ENCODE data around the gene TNIP1. TPM values are rescaled to one million over a fixed set of nuclear protein-coding genes. Genes with fewer than 3 reads are reported as not detected.

TNIP1 gene
- total and polyA plus RNA-seq, 2 donors = 49.9 to 54.7 TPM

GRCh38 chr5:151092762-151093161, 11.9 kb upstream of the TNIP1 start:
- no peak for DNase-seq (ENCODE audit: low read depth in 6 of 9, low spot score in 9 of 9)
- no peaks in the 10 kb centered on the region for H3K9me3 ChIP-seq (ENCODE audit: control insufficient read depth in 2 of 2, insufficient read depth in 1 of 2, low read length in 1 of 2)
- peaks cover 4 to 6% of the 10 kb centered on the region in 2 donors for H3K36me3 ChIP-seq (ENCODE audit: control insufficient read depth in 2 of 2, insufficient read depth in 2 of 2, low read length in 1 of 2)
- H3K4me1 ChIP-seq (ENCODE audit: control insufficient read depth in 2 of 2, insufficient read depth in 2 of 2, low read length in 2 of 2) = peaks cover 9 to 34% of the 10 kb centered on the region in 2 donors
- H3K27me3 ChIP-seq (ENCODE audit: control insufficient read depth in 2 of 2, insufficient read depth in 1 of 2, low read length in 1 of 2) = no peaks in the 10 kb centered on the region
- 96% methylated on average over 2 of the region's 2 CpGs for WGBS
- H3K27ac ChIP-seq (ENCODE audit: low read depth in 1 of 2, low read length in 1 of 2) = no peak overlapping the region
- no peak overlapping the region for H3K4me3 ChIP-seq (ENCODE audit: low read length in 2 of 2)

DNA sequence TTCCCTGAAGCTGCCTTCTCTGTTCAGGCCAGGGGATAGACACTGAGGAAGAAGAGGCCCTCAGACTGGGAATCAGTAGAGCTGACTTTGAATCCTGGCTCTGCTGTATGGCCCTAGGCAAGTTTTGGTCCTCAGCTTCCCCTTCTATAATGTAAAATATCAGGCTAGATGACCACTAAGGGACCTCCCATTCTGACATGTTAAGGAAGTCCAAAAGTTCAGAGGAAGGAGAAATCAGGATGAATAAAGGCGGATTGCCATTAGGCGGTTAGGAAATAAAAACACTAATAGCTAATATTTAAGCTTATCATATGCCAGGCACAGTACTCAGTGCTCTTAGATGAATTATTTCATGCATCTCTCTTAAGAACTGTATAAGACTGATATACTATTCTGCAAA, 8.9 kb upstream of the TNIP1 start:
- WGBS = 70% methylated on average over 2 of the region's 2 CpGs
- H3K4me3 ChIP-seq (ENCODE audit: low read length in 2 of 2) = no peak overlapping the region
- DNase-seq (ENCODE audit: low read depth in 6 of 9, low spot score in 9 of 9) = no peak
- no peaks in the 10 kb centered on the region for H3K36me3 ChIP-seq (ENCODE audit: control insufficient read depth in 2 of 2, insufficient read depth in 2 of 2, low read length in 1 of 2)
- H3K9me3 ChIP-seq (ENCODE audit: control insufficient read depth in 2 of 2, insufficient read depth in 1 of 2, low read length in 1 of 2) = no peaks in the 10 kb centered on the region
- no peaks in the 10 kb centered on the region for H3K27me3 ChIP-seq (ENCODE audit: control insufficient read depth in 2 of 2, insufficient read depth in 1 of 2, low read length in 1 of 2)
- peaks cover 9 to 32% of the 10 kb centered on the region in 2 donors for H3K4me1 ChIP-seq (ENCODE audit: control insufficient read depth in 2 of 2, insufficient read depth in 2 of 2, low read length in 2 of 2)
- no peak overlapping the region for H3K27ac ChIP-seq (ENCODE audit: low read depth in 1 of 2, low read length in 1 of 2)

DNA sequence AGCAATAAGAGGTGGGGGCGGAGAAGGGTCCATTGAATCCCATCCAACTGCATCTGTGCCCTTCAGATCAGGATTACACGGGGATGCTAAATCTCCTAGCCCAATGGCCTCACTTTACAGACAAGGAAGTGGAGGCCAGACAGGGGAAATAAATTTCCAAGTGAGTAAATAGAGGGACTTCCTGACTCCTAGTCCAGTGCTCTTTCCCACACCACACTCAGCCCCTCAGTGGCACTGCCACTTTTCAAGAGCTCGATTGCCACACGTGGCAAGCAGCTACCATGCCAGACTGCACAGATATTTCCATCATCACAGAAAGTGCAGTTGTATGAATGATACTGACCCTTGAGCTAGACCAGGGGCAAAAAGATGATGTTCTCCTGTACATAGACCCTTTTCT, 8.2 kb upstream of the TNIP1 start:
- H3K4me3 ChIP-seq (ENCODE audit: low read length in 2 of 2) = no peak overlapping the region
- no peak for DNase-seq (ENCODE audit: low read depth in 6 of 9, low spot score in 9 of 9)
- H3K36me3 ChIP-seq (ENCODE audit: control insufficient read depth in 2 of 2, insufficient read depth in 2 of 2, low read length in 1 of 2) = no peaks in the 10 kb centered on the region
- WGBS = 96% methylated on average over 4 of the region's 4 CpGs
- peaks cover 9 to 25% of the 10 kb centered on the region in 2 donors for H3K4me1 ChIP-seq (ENCODE audit: control insufficient read depth in 2 of 2, insufficient read depth in 2 of 2, low read length in 2 of 2)
- H3K27ac ChIP-seq (ENCODE audit: low read depth in 1 of 2, low read length in 1 of 2) = no peak overlapping the region
- no peaks in the 10 kb centered on the region for H3K27me3 ChIP-seq (ENCODE audit: control insufficient read depth in 2 of 2, insufficient read depth in 1 of 2, low read length in 1 of 2)
- H3K9me3 ChIP-seq (ENCODE audit: control insufficient read depth in 2 of 2, insufficient read depth in 1 of 2, low read length in 1 of 2) = no peaks in the 10 kb centered on the region

DNA sequence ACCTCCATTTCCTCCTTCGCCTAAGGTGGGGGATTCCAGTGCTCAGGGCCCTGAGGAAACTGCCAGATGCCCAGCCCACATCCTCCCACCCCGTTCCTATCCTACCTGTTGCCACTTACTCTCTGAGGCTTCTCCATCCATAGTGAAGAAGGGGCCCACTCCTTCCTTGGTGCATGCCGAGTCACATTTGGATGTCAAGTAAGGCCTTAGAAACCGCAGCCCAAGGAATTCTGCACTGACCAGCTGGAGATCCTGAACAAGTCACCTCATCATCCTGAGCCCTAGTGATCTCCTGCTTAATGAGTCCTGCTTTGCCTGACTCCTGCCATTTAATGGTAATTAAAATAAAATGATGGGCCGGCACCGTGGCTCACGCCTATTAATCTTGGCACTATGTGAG, 6.7 kb upstream of the TNIP1 start:
- H3K27me3 ChIP-seq (ENCODE audit: control insufficient read depth in 2 of 2, insufficient read depth in 1 of 2, low read length in 1 of 2) = no peaks in the 10 kb centered on the region
- H3K4me3 ChIP-seq (ENCODE audit: low read length in 2 of 2) = no peak overlapping the region
- peaks cover 9 to 32% of the 10 kb centered on the region in 2 donors for H3K4me1 ChIP-seq (ENCODE audit: control insufficient read depth in 2 of 2, insufficient read depth in 2 of 2, low read length in 2 of 2)
- H3K9me3 ChIP-seq (ENCODE audit: control insufficient read depth in 2 of 2, insufficient read depth in 1 of 2, low read length in 1 of 2) = peaks cover 0 to 2% of the 10 kb centered on the region in 2 donors
- DNase-seq (ENCODE audit: low read depth in 6 of 9, low spot score in 9 of 9) = no peak
- H3K27ac ChIP-seq (ENCODE audit: low read depth in 1 of 2, low read length in 1 of 2) = no peak overlapping the region
- H3K36me3 ChIP-seq (ENCODE audit: control insufficient read depth in 2 of 2, insufficient read depth in 2 of 2, low read length in 1 of 2) = no peaks in the 10 kb centered on the region
- WGBS = 97% methylated on average over 7 of the region's 7 CpGs

- DNase-seq (ENCODE audit: low read depth in 6 of 9, low spot score in 9 of 9) = no peak
- no peak overlapping the region for H3K4me3 ChIP-seq (ENCODE audit: low read length in 2 of 2)
- 79% methylated on average over 10 of the region's 10 CpGs for WGBS
- H3K9me3 ChIP-seq (ENCODE audit: control insufficient read depth in 2 of 2, insufficient read depth in 1 of 2, low read length in 1 of 2) = peaks cover 0 to 2% of the 10 kb centered on the region in 2 donors
- H3K27ac ChIP-seq (ENCODE audit: low read depth in 1 of 2, low read length in 1 of 2) = no peak overlapping the region
- H3K4me1 ChIP-seq (ENCODE audit: control insufficient read depth in 2 of 2, insufficient read depth in 2 of 2, low read length in 2 of 2) = peaks cover 11 to 37% of the 10 kb centered on the region in 2 donors
- no peaks in the 10 kb centered on the region for H3K36me3 ChIP-seq (ENCODE audit: control insufficient read depth in 2 of 2, insufficient read depth in 2 of 2, low read length in 1 of 2)
- H3K27me3 ChIP-seq (ENCODE audit: control insufficient read depth in 2 of 2, insufficient read depth in 1 of 2, low read length in 1 of 2) = no peaks in the 10 kb centered on the region
Measured at GRCh38 chr5:151086905-151087360, 6.1 kb upstream of the TNIP1 start.

- no peaks in the 10 kb centered on the region for H3K36me3 ChIP-seq (ENCODE audit: control insufficient read depth in 2 of 2, insufficient read depth in 2 of 2, low read length in 1 of 2)
- H3K4me3 ChIP-seq (ENCODE audit: low read length in 2 of 2) = no peak overlapping the region
- DNase-seq (ENCODE audit: low read depth in 6 of 9, low spot score in 9 of 9) = no peak
- peaks cover 13 to 39% of the 10 kb centered on the region in 2 donors for H3K4me1 ChIP-seq (ENCODE audit: control insufficient read depth in 2 of 2, insufficient read depth in 2 of 2, low read length in 2 of 2)
- 87% methylated on average over 6 of the region's 6 CpGs for WGBS
- H3K27me3 ChIP-seq (ENCODE audit: control insufficient read depth in 2 of 2, insufficient read depth in 1 of 2, low read length in 1 of 2) = no peaks in the 10 kb centered on the region
- no peak overlapping the region for H3K27ac ChIP-seq (ENCODE audit: low read depth in 1 of 2, low read length in 1 of 2)
- peaks cover 0 to 2% of the 10 kb centered on the region in 2 donors for H3K9me3 ChIP-seq (ENCODE audit: control insufficient read depth in 2 of 2, insufficient read depth in 1 of 2, low read length in 1 of 2)
Measured at GRCh38 chr5:151086192-151086869, 5.5 kb upstream of the TNIP1 start.

DNA sequence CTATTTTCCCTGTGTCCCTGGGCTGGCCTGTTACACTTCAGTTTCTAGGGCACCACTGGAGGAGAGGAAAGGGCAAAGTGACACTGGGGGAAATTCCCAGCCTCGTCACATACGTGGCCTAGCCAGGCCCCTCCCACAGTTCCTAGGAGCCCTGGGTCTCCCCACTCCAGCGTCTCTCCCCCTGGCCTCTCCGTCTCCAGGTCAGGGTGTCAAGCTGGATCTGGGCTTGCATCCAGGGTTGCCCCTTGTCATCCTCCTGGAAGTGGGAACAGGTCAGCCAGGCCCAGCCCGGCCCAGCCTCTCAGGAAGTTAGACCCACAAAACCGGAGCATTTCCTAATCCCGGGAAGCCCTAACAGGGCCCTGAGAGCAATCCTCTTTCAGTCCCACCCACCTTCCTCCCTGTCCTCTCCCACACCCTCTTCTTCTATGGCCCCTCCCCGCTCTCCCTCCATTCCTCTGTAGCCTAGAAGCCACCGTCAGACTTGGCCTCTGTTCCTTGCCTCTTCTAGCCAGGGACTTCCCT, 4.7 kb upstream of the TNIP1 start:
- WGBS = 74% methylated on average over 9 of the region's 9 CpGs
- H3K27me3 ChIP-seq (ENCODE audit: control insufficient read depth in 2 of 2, insufficient read depth in 1 of 2, low read length in 1 of 2) = no peaks in the 10 kb centered on the region
- DNase-seq (ENCODE audit: low read depth in 6 of 9, low spot score in 9 of 9) = no peak
- H3K4me3 ChIP-seq (ENCODE audit: low read length in 2 of 2) = no peak overlapping the region
- peaks cover 0 to 2% of the 10 kb centered on the region in 2 donors for H3K9me3 ChIP-seq (ENCODE audit: control insufficient read depth in 2 of 2, insufficient read depth in 1 of 2, low read length in 1 of 2)
- peaks cover 13 to 40% of the 10 kb centered on the region in 2 donors for H3K4me1 ChIP-seq (ENCODE audit: control insufficient read depth in 2 of 2, insufficient read depth in 2 of 2, low read length in 2 of 2)
- no peaks in the 10 kb centered on the region for H3K36me3 ChIP-seq (ENCODE audit: control insufficient read depth in 2 of 2, insufficient read depth in 2 of 2, low read length in 1 of 2)
- H3K27ac ChIP-seq (ENCODE audit: low read depth in 1 of 2, low read length in 1 of 2) = peak overlapping the region in 1 of 2 donors; percentile 43

DNA sequence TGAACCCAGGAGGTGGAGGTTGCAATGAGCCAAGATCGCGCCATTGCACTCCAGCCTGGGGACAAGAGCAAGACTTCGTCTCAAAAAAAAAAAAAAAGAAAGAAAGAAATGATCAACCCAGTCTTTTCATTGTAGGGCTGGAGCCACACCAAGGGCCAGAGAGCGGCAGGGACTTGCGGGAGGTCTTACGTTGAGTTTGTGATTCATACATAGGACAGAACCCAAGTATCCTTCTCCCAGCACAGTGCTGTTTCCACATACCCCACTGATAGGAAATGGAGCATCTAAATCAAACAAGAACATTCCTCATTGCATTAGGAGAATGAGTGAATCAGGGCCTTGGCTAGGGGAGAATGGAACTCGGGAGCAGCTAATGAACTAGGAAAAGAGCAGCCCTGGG, 3.5 kb upstream of the TNIP1 start:
- no peak for DNase-seq (ENCODE audit: low read depth in 6 of 9, low spot score in 9 of 9)
- Histone ChIP-seq H3K36me3 (ENCODE audit: control insufficient read depth in 2 of 2, insufficient read depth in 2 of 2, low read length in 1 of 2) (no peaks in the 10 kb centered on the region), H3K27me3 (ENCODE audit: control insufficient read depth in 2 of 2, insufficient read depth in 1 of 2, low read length in 1 of 2) (no peaks in the 10 kb centered on the region), H3K27ac (ENCODE audit: low read depth in 1 of 2, low read length in 1 of 2) (no peak overlapping the region), H3K4me3 (ENCODE audit: low read length in 2 of 2) (no peak overlapping the region), H3K9me3 (ENCODE audit: control insufficient read depth in 2 of 2, insufficient read depth in 1 of 2, low read length in 1 of 2) (peaks cover 0 to 2% of the 10 kb centered on the region in 2 donors), H3K4me1 (ENCODE audit: control insufficient read depth in 2 of 2, insufficient read depth in 2 of 2, low read length in 2 of 2) (peaks cover 22 to 45% of the 10 kb centered on the region in 2 donors)
- 98% methylated on average over 7 of the region's 7 CpGs for WGBS

DNA sequence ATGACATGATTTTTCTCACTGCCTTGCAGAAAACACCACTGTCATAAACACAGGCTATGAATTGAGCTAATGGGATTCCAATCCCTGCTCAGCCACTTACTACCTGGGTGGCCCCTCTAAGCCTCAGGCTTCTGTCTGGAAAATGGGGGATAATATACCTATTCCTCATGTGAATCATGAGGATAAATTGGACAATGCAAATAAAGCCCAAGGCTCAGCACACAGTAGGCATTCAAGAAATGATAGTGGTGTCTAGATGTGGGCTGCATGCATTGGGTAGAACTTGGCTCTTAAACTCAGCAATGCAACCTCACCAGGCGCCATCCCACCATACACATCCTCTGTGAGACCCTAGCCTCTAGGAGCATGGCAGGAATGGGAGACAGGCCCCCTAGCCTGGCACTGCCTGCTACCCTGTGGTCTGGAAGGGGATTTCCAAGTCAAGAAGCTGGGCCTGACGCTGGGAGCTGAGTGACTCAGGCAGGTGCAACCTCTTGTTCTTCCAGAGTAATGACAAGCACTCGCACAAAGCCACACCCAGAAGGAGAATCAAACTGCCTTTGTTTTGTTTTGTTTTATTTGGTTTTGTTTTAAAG, 2.3 kb upstream of the TNIP1 start:
- Histone ChIP-seq H3K27ac (ENCODE audit: low read depth in 1 of 2, low read length in 1 of 2) (peak overlapping the region; percentile 61 to 72), H3K9me3 (ENCODE audit: control insufficient read depth in 2 of 2, insufficient read depth in 1 of 2, low read length in 1 of 2) (peaks cover 0 to 2% of the 10 kb centered on the region in 2 donors), H3K27me3 (ENCODE audit: control insufficient read depth in 2 of 2, insufficient read depth in 1 of 2, low read length in 1 of 2) (no peaks in the 10 kb centered on the region), H3K4me1 (ENCODE audit: control insufficient read depth in 2 of 2, insufficient read depth in 2 of 2, low read length in 2 of 2) (peaks cover 22 to 45% of the 10 kb centered on the region in 2 donors), H3K36me3 (ENCODE audit: control insufficient read depth in 2 of 2, insufficient read depth in 2 of 2, low read length in 1 of 2) (peaks cover 3 to 5% of the 10 kb centered on the region in 2 donors), H3K4me3 (ENCODE audit: low read length in 2 of 2) (no peak overlapping the region)
- WGBS = 75% methylated on average over 3 of the region's 3 CpGs
- DNase-seq (ENCODE audit: low read depth in 6 of 9, low spot score in 9 of 9) = peak in 2 of 9 donors; percentile 34 to 48

Data from thymus (tissue), 11 donors.